Measurements from ENCODE around the gene TAAR9. TPM values are rescaled to one million over a fixed set of nuclear protein-coding genes. Genes with fewer than 3 reads are reported as not detected.

The TAAR9 gene
- polyA plus RNA-seq, 1 experiment = not detected

DNA sequence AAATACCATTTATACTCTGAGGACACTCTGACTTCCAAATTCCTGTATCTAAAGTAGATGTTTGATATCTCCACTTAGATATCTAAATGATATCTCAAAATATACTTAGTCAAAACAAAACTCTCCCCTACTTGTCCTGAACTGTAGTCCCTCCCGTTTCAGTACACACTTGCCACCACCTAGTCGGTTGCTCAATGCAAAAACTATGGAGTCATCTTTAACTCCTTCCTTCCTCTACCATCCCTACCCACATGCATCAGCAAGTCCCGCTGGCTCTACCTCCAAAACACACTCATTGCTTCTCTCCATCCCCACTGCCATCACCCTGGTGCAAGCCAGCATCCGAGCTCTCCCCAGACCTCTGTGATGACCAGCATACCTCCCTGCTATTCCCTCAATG is 38.3 kb upstream of the TAAR9 start:
- Histone ChIP-seq H3K27me3 (ENCODE audit: control insufficient read depth, insufficient read depth, low read length) (no peaks in the 10 kb centered on the region), H3K27ac (ENCODE audit: low read depth, low read length) (no peak overlapping the region), H3K4me3 (ENCODE audit: low read depth, low read length) (no peak overlapping the region), H3K9me3 (ENCODE audit: control insufficient read depth, insufficient read depth, low read length) (no peaks in the 10 kb centered on the region)
- TF ChIP-seq, protein P1, sequence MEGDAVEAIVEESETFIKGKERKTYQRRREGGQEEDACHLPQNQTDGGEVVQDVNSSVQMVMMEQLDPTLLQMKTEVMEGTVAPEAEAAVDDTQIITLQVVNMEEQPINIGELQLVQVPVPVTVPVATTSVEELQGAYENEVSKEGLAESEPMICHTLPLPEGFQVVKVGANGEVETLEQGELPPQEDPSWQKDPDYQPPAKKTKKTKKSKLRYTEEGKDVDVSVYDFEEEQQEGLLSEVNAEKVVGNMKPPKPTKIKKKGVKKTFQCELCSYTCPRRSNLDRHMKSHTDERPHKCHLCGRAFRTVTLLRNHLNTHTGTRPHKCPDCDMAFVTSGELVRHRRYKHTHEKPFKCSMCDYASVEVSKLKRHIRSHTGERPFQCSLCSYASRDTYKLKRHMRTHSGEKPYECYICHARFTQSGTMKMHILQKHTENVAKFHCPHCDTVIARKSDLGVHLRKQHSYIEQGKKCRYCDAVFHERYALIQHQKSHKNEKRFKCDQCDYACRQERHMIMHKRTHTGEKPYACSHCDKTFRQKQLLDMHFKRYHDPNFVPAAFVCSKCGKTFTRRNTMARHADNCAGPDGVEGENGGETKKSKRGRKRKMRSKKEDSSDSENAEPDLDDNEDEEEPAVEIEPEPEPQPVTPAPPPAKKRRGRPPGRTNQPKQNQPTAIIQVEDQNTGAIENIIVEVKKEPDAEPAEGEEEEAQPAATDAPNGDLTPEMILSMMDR (IDR thresholded peaks at IDR 0.05; ENCODE audit: low read depth, low read length) = no peak
- ChIA-PET CTCF (interaction anchor here (1.6 kb wide), 1 partner anchor 200 kb away, joined by 4 read pairs; no protein-coding TSS in a partner anchor), POLR2A (no interaction called here)
- no peak for DNase-seq (ENCODE audit: low read depth, low spot score)

DNA sequence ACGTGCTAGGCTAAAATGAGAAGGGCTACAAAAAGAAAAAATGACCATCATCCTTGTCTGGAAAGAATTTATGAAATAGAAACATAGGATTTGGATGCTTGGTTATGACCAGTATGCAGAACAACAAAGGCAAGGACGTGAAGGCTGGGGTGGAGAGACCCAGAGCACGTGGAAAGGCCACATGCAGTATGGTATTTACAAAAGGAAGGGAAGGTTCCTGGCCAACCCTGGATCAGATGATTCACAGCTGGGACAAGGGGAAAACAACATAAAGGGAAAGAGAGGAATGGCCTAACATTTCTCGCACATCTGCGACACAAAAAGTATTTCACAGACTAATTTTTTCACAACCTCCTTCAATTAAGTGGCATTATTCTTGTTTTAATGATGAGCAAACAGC is 33.3 kb upstream of the TAAR9 start:
- CTCF ChIA-PET = no interaction called here
- Histone ChIP-seq H3K9me3 (ENCODE audit: control insufficient read depth, insufficient read depth, low read length) (no peaks in the 10 kb centered on the region), H3K4me3 (ENCODE audit: low read depth, low read length) (no peak overlapping the region), H3K27ac (ENCODE audit: low read depth, low read length) (no peak overlapping the region), H3K27me3 (ENCODE audit: control insufficient read depth, insufficient read depth, low read length) (no peaks in the 10 kb centered on the region)
- TF ChIP-seq, protein P1 (IDR thresholded peaks at IDR 0.05; ENCODE audit: low read depth, low read length) = no peak
- no peak for DNase-seq (ENCODE audit: low read depth, low spot score)
- POLR2A ChIA-PET = no interaction called here

DNA sequence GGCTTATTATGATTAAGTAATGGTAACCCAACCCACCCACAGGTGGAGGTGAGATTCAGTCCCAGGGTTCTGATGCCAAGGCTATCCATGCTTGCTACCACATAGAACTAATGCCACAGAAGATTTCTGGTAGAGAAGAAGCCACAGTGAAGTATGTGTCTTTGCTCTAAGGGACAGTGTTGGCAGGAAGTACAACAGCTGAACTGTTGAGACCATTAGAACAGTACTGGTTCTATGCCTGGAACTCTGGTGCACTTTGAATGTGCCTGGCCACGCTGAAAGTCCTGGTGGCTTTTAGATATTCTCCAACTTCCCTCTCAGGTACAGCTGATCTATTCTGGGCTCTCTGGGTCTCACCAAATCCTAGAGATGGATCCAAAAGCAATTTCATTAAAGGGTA is 32.9 kb upstream of the TAAR9 start:
- TF ChIP-seq, protein P1 (IDR thresholded peaks at IDR 0.05; ENCODE audit: low read depth, low read length) = no peak
- POLR2A ChIA-PET = no interaction called here
- H3K27ac ChIP-seq (ENCODE audit: low read depth, low read length) = no peak overlapping the region
- no peaks in the 10 kb centered on the region for H3K9me3 ChIP-seq (ENCODE audit: control insufficient read depth, insufficient read depth, low read length)
- H3K4me3 ChIP-seq (ENCODE audit: low read depth, low read length) = no peak overlapping the region
- CTCF ChIA-PET = no interaction called here
- no peak for DNase-seq (ENCODE audit: low read depth, low spot score)
- no peaks in the 10 kb centered on the region for H3K27me3 ChIP-seq (ENCODE audit: control insufficient read depth, insufficient read depth, low read length)

DNA sequence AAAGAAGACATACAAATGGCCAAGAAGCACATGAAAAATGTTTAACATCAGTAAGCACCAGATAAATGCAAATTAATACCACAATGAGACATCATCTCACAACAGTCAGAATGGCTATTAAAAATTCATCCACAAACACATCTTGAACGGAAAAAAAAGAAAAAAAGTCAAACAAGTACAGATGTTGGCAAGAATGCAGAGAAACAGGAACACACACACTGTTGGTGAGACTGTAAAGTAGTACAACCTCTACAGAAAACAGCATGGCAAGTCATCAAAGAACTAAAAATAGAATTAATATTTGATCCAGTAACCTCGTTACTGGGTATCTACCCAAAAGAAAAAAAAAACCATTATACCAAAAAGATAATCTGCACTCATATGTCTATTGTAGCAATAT is 31.6 kb upstream of the TAAR9 start:
- TF ChIP-seq, protein P1 (IDR thresholded peaks at IDR 0.05; ENCODE audit: low read depth, low read length) = no peak
- DNase-seq (ENCODE audit: low read depth, low spot score) = no peak
- CTCF ChIA-PET = no interaction called here
- Histone ChIP-seq H3K9me3 (ENCODE audit: control insufficient read depth, insufficient read depth, low read length) (no peaks in the 10 kb centered on the region), H3K27ac (ENCODE audit: low read depth, low read length) (no peak overlapping the region), H3K27me3 (ENCODE audit: control insufficient read depth, insufficient read depth, low read length) (no peaks in the 10 kb centered on the region), H3K4me3 (ENCODE audit: low read depth, low read length) (no peak overlapping the region)
- POLR2A ChIA-PET = no interaction called here

DNA sequence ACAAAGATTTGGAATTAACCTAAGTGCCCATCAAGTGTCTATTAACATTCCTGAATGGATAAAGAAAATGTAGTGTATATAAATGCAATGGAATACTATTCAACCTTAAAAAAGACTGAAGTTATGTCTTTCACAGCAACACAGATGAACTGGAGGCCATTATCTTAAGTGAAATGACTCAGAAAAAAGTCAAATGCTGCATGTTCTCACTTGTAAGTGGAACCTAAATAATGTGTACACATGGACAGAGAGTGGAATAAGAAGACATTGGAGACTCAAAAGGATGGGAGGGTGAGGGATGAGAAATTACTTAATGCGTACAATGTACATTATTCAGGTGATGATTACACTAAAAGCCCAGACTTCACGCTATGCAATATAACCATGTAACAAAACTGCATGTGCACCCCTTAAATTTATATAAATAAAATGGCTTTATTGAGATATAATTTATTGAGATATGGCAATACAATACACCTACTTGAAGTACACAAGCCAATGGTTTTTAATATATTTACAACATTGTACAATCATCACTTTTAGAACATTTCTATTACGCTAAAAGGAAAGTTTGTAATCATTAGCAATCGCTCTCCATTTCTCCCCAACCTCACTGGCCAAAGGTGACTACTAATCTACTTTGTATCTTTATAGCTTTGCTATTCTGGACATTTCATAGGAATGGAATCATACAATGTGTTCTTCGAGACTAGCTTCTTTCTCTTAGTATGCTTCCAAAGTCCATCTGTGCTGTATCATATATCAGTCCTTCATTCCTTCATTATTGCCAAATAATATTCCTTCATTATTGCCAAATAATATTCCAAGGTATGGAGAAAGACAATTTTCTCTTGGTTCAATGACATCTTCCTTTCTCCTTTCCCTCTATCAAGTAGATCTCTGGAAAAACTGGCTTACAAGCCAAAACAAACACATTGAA is 30.9 kb upstream of the TAAR9 start:
- ChIA-PET POLR2A (no interaction called here), CTCF (no interaction called here)
- DNase-seq (ENCODE audit: low read depth, low spot score) = no peak
- H3K27me3 ChIP-seq (ENCODE audit: control insufficient read depth, insufficient read depth, low read length) = no peaks in the 10 kb centered on the region
- H3K27ac ChIP-seq (ENCODE audit: low read depth, low read length) = no peak overlapping the region
- H3K9me3 ChIP-seq (ENCODE audit: control insufficient read depth, insufficient read depth, low read length) = no peaks in the 10 kb centered on the region
- no peak overlapping the region for H3K4me3 ChIP-seq (ENCODE audit: low read depth, low read length)
- TF ChIP-seq, protein P1 (IDR thresholded peaks at IDR 0.05; ENCODE audit: low read depth, low read length) = no peak
